Thyroid gland (tissue), 4 donors: ENCODE data around the gene TENM3.

Source experiments
- POLR2A ChIP-seq, 2 donors: fragments of 450-650 bp; IDR thresholded peaks; one replicate each; pipeline ENCODE4 v1.6.1; 2017; ENCODE audit warnings: antibody characterized with exemption in 2 of 2, mild to moderate bottlenecking in 2 of 2, moderate library complexity in 1 of 2
- TF ChIP-seq, protein P1 (sequence below), 6 experiments: fragments of 200-600 bp in 3 of 6; fragments of 450-650 bp in 3 of 6; sonication (generic) in 3 of 6; IDR thresholded peaks; one replicate each; pipeline ENCODE4 v1.5.1; 2016 to 2019; ENCODE audit warnings: antibody characterized with exemption in 6 of 6, mild to moderate bottlenecking in 2 of 6, inconsistent platforms in 1 of 6, moderate library complexity in 1 of 6

DNA sequence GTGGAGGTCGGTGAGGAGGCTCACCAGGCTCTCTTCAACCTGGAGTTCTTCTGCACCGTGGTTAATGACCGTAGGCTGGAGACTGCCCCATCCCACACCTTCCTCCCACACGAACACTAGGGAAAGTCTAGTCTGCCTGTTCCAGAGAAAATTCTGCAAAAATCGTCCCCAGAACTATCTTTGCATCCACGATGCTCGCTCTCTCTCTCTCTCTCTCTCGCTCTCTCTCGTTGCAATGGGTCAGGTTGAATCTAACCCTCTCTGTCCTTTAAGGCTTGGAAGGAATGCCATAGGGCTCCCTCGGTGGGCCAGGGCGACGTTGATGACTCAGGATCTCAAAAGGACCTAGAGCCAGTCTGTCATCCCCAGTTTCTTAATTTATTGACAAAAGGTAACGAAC, 562.5 kb downstream of the TENM3 start:
- TF ChIP-seq, protein P1, sequence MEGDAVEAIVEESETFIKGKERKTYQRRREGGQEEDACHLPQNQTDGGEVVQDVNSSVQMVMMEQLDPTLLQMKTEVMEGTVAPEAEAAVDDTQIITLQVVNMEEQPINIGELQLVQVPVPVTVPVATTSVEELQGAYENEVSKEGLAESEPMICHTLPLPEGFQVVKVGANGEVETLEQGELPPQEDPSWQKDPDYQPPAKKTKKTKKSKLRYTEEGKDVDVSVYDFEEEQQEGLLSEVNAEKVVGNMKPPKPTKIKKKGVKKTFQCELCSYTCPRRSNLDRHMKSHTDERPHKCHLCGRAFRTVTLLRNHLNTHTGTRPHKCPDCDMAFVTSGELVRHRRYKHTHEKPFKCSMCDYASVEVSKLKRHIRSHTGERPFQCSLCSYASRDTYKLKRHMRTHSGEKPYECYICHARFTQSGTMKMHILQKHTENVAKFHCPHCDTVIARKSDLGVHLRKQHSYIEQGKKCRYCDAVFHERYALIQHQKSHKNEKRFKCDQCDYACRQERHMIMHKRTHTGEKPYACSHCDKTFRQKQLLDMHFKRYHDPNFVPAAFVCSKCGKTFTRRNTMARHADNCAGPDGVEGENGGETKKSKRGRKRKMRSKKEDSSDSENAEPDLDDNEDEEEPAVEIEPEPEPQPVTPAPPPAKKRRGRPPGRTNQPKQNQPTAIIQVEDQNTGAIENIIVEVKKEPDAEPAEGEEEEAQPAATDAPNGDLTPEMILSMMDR (IDR thresholded peaks at IDR 0.05): no peak
- no peak for TF ChIP-seq POLR2A (IDR thresholded peaks at IDR 0.05)
